ENCODE results near the gene OSBPL8. TPM values are rescaled to one million over a fixed set of nuclear protein-coding genes. Genes with fewer than 3 reads are reported as not detected.

Gene OSBPL8
- total and polyA plus RNA-seq, 2 of the 8 experiments (the other 6 are each of a cell fraction or from before 2014, with no cell fraction given) = 10.9 to 81.1 TPM

- no peak overlapping the region for H3K4me3 ChIP-seq (ENCODE audit: extremely low read depth in 1 of 4, insufficient read depth in 2 of 4, low read depth in 3 of 4, low read length in 4 of 4)
- no peaks in the 10 kb centered on the region for H3K9me3 ChIP-seq (ENCODE audit: insufficient read depth in 2 of 2, low read depth in 1 of 2, low read length in 1 of 2)
- 83% methylated on average over 5 of the region's 5 CpGs; no CpG with 5 or more reads in 1 of the 2 experiments for WGBS, 2 experiments (ENCODE audit: extremely low coverage in 1 of 2, insufficient coverage in 1 of 2, insufficient read length in 1 of 2, insufficient replicate concordance in 2 of 2, low coverage in 1 of 2, low lambda C conversion rate in 2 of 2, missing lambda C conversion rate in 1 of 2)
- no peak overlapping the region for H4K91ac ChIP-seq (replicated peaks; ENCODE audit: insufficient read length, low read length)
- no peaks in the 10 kb centered on the region for H3K27me3 ChIP-seq (replicated peaks in 1 of 4; ENCODE audit: control insufficient read depth in 3 of 4, extremely low read depth in 1 of 4, insufficient read depth in 3 of 4, low read length in 3 of 4)
- no peaks in the 10 kb centered on the region; a peak in 1 of 8 replicates for H3K36me3 ChIP-seq (ENCODE audit: control insufficient read depth in 2 of 4, insufficient read depth in 4 of 4, low read length in 3 of 4)
- no peaks in the 10 kb centered on the region; a peak in 1 of 7 replicates for H3K4me1 ChIP-seq (replicated peaks in 1 of 4; ENCODE audit: control insufficient read depth in 3 of 4, insufficient read depth in 4 of 4, low read length in 3 of 4)
- H2BK5ac ChIP-seq (ENCODE audit: low read depth, low read length) = no peak overlapping the region
- FAIRE-seq (no peak), DNase-seq (ENCODE audit: low read depth in 1 of 2, low spot score in 2 of 2) (no peak)
- H3K9ac ChIP-seq (replicated peaks in 1 of 4; ENCODE audit: extremely low read depth in 1 of 4, low read depth in 3 of 4, low read length in 3 of 4) = no peak overlapping the region
- H2BK12ac ChIP-seq (ENCODE audit: low read depth, low read length) = no peak overlapping the region
- H2AFZ ChIP-seq (ENCODE audit: low read length) = no peak overlapping the region
- CTCF ChIA-PET (ENCODE audit: partially characterized antibody) = interaction anchor here (1.2 to 2.1 kb wide), 2 partner anchors 44 to 915 kb away, joined by 3 to 9 read pairs; no protein-coding TSS in a partner anchor
- H2BK20ac ChIP-seq (ENCODE audit: low read length) = no peak overlapping the region
- no peaks in the 10 kb centered on the region for H3K79me1 ChIP-seq (ENCODE audit: low read depth, low read length)
- H3K14ac ChIP-seq (ENCODE audit: insufficient read length) = no peak overlapping the region
- no peak overlapping the region for H3K4ac ChIP-seq (replicated peaks; ENCODE audit: insufficient read length, low read depth, low read length)
- H4K5ac ChIP-seq (ENCODE audit: insufficient read length, low read depth, low read length) = no peak overlapping the region
- H3K56ac ChIP-seq (replicated peaks; ENCODE audit: insufficient read length, low read depth, low read length) = no peak overlapping the region
- H4K8ac ChIP-seq (ENCODE audit: extremely low read depth, insufficient read depth, low read length) = no peak overlapping the region
- no peak overlapping the region for H3K27ac ChIP-seq (ENCODE audit: low read depth, low read length)
- no peaks in the 10 kb centered on the region for H4K20me1 ChIP-seq (replicated peaks in 1 of 2; ENCODE audit: control insufficient read depth in 1 of 2, insufficient read depth in 2 of 2, low read length in 2 of 2)
- no peak overlapping the region for H2AK5ac ChIP-seq (ENCODE audit: low read depth, low read length)
- H3K18ac ChIP-seq (ENCODE audit: extremely low read depth, low read length) = no peak overlapping the region
- no peak overlapping the region for H3K4me2 ChIP-seq (ENCODE audit: insufficient read depth in 1 of 2, low read depth in 2 of 2, low read length in 2 of 2)
- H3K23me2 ChIP-seq (ENCODE audit: low read depth, low read length) = no peaks in the 10 kb centered on the region
- no peak overlapping the region for H2BK15ac ChIP-seq (ENCODE audit: low read length)
- no peak overlapping the region for H3K23ac ChIP-seq (ENCODE audit: insufficient read length)
- 0 out of 4 replicates have a peak, but pooled peaks cover 0 to 2% of the 10 kb centered on the region in 2 experiments for H3K79me2 ChIP-seq (ENCODE audit: control insufficient read depth in 1 of 2, insufficient read depth in 2 of 2, low read length in 2 of 2)
- H2BK120ac ChIP-seq (replicated peaks; ENCODE audit: low read depth, low read length) = no peak overlapping the region
- POLR2A ChIA-PET (ENCODE audit: partially characterized antibody) = no interaction called here
- TF ChIP-seq SP4 (IDR thresholded peaks at IDR 0.05; ENCODE audit: low read length) (no peak), GTF2F1 (IDR thresholded peaks at IDR 0.05; ENCODE audit: borderline replicate concordance, low read depth, low read length) (no peak), CEBPB (IDR thresholded peaks at IDR 0.05; ENCODE audit: low read depth, low read length) (no peak), SIX5 (IDR thresholded peaks at IDR 0.05; ENCODE audit: low read depth, low read length) (no peak), KDM5A (IDR thresholded peaks at IDR 0.05; ENCODE audit: low read length) (no peak), RBBP5 (IDR thresholded peaks at IDR 0.05; ENCODE audit: borderline replicate concordance, low read depth, low read length) (no peak), SAP30 (IDR thresholded peaks at IDR 0.05; ENCODE audit: insufficient read depth, insufficient replicate concordance, low read length) (no peak), SP1 (IDR thresholded peaks at IDR 0.05; ENCODE audit: low read depth, low read length) (no peak), BRCA1 (IDR thresholded peaks at IDR 0.05; ENCODE audit: low read depth, low read length) (no peak), EP300 (IDR thresholded peaks at IDR 0.05; ENCODE audit: borderline replicate concordance in 1 of 2, low read depth in 2 of 2, low read length in 2 of 2) (no peak), KDM4A (IDR thresholded peaks at IDR 0.05; ENCODE audit: low read depth, low read length, severe bottlenecking) (no peak), TAF1 (IDR thresholded peaks at IDR 0.05; ENCODE audit: low read depth, low read length) (no peak), CHD1 (IDR thresholded peaks at IDR 0.05; ENCODE audit: low read depth, low read length) (no peak), E2F6 (IDR thresholded peaks at IDR 0.05) (no peak), RFX5 (IDR thresholded peaks at IDR 0.05; ENCODE audit: borderline replicate concordance, low read depth, low read length) (no peak)
These were observed 148.8 kb downstream of the OSBPL8 start for GRCh38 chr12:76410781-76411180.

Data from H1 (cell line).